ENCODE measurements around the gene GFI1.

GFI1 gene

DNA sequence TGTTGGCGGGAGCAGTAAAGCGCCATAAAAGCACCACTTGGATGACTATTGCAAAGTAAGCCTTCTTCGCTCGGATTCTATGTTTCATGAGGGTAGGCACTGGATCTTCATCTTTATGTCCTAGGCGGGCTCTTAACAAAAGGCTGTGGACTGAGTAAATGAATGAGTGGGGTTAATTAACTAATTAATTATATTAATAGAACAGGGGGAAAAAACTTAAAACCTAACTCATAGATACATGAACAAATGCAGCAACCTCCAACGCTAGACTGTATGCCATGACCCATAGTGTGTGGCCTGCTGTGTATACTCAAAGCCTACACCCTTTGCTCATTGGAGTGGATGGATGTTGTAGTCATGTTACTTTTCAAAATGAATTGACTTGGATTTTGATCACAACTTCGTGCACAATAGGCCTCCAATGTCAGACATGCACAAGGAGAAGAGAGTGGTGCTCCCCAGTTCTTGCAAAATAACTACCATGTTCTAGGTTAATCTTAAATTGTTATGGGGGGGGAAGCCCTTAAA lies 417 bp upstream of the GFI1 start:
- DNase-seq, result no peak

DNA sequence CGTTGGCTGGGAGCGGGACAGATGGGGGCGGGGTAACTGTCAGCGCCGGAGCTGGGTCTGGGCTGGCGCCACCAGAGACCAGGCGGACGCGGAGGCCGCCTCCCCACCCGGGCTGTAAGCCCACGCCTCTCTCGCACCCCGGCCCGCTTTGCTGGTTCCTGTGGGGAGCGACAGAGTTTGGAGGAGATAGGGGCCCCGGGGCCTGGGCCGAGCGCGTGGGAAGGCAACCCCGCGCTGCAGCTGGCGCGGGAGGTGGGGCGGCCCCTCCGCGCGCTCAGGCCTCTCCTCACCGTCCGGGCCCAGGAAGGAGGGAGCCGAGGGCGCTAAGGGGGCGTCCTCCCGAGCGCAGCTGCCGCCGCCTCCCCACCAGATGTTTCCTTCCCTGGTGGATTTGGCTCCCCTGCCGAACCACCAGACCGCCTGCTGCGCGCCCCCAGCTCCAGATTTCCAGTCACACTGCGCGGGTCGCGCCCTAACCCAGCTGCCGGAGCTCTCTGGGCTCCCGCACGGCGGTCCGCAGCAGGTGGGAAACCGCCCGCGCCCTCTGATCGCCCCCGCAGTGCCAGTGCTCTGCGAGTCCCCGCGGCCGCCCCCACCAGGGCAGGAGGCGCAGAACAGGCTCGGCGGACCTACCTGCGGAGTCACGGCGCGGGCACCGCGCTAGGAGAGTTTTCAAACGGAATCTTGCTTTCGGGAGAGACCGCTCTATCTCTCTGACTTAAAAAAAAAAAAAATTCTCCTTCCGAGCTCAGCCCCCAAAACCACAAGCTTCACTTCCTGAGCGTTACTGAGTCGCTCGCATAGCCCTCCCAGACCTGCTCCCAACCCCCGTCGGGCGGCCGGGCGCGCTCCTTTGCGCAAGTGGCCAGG lies 1.1 kb downstream of the GFI1 start:
- DNase-seq, result peak; percentile 76

- DNase-seq, result peak; percentile 85
Measured at GRCh38 chr1:92484472-92485380, 2.0 kb downstream of the GFI1 start.

GRCh38 chr1:92483610-92484471 lies 2.9 kb downstream of the GFI1 start:
- no peak for DNase-seq

DNA sequence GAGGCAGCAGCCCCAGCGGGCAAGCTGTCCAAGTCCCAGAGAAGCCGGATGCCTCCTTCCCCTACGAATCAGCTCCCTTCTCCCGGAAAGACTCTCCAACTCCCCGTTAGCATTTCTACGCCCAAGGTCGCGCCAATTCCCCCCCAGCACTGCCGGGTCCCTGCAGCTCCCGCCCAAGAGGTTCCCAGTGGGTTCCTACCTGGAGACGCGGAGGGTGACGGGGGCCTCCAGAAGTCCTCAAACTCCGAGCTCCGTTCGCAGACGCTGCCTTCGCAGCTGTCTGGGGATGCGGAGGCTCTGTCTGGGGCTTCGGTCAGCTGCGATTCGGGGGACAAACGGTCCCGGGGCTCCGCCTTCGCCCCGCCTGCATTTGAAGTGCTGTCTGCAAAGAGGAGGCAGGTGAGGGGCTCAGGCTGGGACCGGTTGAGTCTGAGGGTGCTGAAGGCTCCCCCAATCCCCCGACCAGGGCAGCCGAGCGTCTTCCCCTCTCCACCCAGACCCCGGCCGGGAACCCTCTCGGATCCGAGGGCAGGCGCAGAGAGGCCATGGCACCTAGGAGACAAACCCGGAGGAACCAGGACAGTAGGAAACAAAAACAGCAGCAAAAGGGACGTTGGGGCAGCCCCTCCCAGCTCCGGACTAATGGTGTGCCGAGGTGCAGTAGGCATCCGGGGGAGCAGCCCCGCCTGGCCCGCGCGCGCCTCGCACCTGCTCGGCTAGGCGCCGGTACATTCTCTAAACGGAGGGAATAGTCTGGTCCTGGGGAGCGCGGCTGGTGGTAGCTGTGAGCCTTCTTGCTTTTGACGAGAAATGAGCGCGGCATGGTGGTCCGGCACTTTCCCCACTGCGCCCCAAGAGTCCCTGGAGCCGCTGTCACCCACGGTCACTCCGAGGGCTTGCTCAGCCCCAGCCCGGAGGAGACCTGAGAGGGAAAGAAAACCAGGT lies 3.8 kb downstream of the GFI1 start:
- DNase-seq, result peak; percentile 86

GRCh38 chr1:92481971-92482664 lies 4.6 kb downstream of the GFI1 start:
- DNase-seq, result peak; percentile 84

DNA sequence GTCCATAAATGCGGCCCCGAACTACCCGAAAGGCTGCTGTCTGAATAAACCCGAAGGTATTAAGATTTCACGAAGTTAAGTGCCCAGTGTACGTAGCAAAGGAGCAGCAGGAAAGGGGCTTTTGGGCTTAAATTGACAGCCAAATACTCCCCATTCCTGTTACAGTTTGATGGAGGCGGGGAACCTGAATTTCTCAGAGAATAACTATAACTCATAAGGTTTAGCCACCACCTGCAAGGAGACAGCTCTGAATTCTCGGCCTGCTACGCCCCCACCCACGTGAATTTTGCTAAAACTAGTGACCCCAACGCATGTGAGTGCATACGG lies 5.2 kb downstream of the GFI1 start:
- DNase-seq, result peak; percentile 77

- DNase-seq, result peak; percentile 77
Measured at GRCh38 chr1:92480813-92481598, 5.7 kb downstream of the GFI1 start.

GRCh38 chr1:92480200-92480812 lies 6.4 kb downstream of the GFI1 start:
- DNase-seq, result peak; percentile 65

- DNase-seq, result no peak
Measured at GRCh38 chr1:92479587-92479986, 7.1 kb downstream of the GFI1 start.

DNA sequence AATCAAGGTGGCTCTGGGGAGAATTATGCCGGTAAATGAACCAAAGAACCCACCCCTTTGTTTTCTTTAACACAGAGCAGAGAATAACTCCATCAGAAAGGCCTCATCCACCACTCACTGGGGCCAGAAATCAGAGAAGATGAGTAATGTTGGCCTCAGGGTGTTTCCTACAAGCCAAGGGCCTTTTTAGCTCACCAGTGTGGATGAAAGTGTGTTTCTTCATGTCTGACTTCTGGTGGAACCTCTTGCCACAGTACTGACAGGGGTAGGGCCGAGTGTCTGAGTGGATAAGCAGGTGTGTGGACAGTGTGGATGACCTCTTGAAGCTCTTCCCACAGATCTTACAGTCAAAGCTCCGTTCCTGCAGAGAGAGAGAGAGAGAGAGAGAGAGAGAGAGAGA lies 8.3 kb downstream of the GFI1 start:
- no peak for DNase-seq

- DNase-seq, result no peak
Measured at GRCh38 chr1:92476071-92476631, 10.6 kb downstream of the GFI1 start.

DNA sequence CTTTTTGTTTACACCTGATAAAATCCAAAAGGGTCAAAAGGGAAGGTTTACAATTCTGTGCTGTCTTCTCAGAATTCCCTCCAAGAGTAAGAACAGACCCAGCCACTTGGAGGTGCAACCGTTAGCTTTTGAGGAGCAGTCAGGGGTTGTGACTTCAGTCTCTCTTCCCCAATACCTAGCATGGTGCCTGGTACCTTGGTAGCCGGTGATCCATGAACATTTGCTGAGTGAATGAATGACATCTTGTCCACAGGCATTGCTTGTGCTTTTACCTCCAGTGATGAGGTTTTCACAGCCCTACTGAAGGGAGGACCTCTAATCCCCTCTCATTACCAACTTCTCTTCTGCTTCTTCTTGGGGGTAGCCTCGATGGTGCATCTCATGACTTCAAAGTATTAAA lies 11.7 kb downstream of the GFI1 start:
- no peak for DNase-seq

GRCh38 chr1:92473781-92474495 lies 12.8 kb downstream of the GFI1 start:
- no peak for DNase-seq

GRCh38 chr1:92470216-92470615 lies 16.5 kb downstream of the GFI1 start:
- no peak for DNase-seq

- no peak for DNase-seq
Measured at GRCh38 chr1:92466683-92467352, 19.9 kb downstream of the GFI1 start.

DNA sequence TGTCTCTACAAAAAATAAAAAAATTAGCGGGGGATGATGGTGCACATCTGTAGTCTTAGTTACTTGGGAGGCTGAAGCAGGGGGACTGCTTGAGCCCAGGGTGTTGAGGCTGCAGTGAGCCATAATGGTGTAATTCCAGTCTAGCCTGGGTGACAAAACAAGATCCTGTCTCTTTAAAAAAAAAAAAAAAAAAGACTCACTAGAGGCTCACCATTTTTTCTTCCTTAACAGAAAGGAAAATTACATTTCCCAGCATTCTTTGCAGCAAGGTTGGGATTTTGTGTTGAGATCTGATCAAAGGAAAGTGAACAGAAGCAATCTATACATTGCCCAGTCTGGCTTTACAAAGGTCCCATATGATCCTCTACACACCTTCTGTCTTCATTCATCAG lies 21.5 kb downstream of the GFI1 start:
- no peak for DNase-seq
